NCI-H510A treated with DMSO at 0.1 percent for 48 hours (cell line): ENCODE data around the gene CLSTN2.

ENCODE experiments used
- DNase-seq: peaks from one replicate; lab custom pipeline; 2025; lab: John Stamatoyannopoulos, UW

CLSTN2 gene

DNA sequence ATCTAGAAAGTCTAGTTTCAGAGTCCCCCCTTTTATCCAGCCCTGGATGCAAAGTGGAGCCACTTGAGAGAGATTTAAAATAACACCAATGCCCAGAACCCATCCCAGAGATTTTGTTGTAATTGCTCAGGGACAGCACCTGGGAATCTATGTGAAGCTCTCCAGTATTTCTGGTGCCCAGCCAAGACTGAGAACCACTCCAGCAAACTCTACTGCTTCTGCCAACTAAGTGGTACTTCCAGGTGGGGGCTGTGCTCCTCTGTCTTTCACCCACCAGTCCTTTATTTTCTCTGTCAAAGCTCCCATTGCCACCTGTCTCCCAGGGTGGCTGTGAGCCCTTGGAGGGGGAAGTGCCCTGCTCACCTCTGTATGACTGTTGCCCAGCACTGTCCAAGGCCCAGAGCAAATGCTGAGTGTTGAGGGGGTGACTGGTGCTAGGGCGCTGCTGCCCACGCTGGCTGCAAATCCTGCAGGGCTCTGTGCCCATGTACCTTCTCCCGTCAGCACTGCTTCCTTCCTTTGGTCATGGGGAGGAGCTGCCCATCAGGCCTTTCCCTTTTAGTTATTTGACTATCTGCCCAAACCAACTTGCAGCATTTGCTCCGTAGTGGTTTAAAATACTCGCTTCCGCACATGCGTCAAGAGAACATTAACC lies 9.4 kb downstream of the CLSTN2 start:
- no peak for DNase-seq

DNA sequence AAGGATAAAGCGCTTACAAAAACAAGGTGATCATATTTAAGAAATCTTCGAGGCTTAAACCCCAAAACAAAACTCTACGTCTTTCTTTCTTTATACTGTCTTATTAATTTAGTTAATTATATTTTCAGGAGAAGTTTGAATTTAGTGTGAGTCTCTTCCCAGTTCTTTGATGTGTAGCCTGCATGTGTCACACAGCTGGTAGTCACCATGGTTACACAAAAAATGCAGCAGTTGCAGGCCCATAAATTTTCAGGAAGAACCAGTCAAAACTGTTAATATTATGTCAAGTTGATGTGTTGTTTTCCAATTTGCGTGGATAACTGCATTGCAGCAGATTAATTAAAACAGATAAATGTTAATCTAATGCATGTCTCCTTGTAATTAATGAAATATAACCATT lies 10.4 kb downstream of the CLSTN2 start:
- no peak for DNase-seq

DNA sequence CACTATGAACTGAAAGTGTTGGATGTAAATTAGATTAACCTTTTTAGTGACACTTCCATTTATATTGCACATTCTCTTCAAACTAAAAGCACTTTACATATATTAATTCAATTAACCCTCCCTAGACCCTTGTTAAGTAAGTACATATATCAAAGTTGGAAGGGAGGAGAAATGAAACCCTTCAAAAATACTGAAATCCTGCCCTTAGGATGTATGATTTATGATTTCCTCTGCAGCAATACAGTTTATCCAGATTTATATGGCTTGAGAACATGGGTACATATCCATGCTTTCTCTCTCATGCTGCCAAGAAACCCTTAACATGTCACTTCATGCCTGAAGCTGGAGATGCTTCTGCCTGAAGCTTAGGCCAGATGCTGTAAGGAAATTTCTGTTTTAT lies 11.0 kb downstream of the CLSTN2 start:
- no peak for DNase-seq

DNA sequence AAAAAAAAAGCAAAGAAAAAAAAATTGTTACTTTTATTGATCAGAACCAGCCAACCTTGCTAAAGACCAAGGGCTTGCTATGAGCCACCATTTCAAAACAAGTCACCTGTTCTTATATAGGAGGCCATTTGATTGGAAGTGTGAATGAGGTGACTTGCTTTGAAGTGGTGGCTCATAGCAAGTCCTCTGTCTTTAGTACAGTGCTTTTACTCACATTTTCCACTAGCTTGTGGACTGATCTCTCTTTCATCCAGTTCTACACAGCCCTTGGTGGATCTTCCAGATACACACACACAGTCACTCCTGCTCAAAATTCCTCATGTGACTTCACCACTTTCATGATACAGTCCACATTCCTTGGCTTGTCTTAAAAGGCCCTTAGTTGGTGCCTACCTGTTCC lies 13.5 kb downstream of the CLSTN2 start:
- DNase-seq, result no peak

DNA sequence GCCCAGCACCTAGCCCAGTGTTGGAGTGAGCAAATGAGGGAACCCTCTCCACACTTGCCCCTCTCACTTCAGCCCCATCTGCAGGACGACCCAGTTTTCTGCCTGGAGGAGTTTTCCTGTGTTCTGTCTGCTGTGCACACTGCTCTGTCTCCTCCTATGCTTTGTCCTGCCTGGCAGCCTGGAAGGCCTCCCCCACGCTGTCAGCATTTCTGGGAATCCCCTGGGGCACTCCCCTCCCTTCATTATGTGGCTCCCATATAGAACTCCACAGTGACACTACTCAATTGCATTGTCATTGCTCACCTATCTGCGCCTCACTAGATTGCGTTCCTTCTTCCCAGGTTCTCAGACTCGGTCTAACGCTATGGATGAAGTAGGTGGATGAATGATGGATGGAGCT lies 13.9 kb downstream of the CLSTN2 start:
- no peak for DNase-seq

DNA sequence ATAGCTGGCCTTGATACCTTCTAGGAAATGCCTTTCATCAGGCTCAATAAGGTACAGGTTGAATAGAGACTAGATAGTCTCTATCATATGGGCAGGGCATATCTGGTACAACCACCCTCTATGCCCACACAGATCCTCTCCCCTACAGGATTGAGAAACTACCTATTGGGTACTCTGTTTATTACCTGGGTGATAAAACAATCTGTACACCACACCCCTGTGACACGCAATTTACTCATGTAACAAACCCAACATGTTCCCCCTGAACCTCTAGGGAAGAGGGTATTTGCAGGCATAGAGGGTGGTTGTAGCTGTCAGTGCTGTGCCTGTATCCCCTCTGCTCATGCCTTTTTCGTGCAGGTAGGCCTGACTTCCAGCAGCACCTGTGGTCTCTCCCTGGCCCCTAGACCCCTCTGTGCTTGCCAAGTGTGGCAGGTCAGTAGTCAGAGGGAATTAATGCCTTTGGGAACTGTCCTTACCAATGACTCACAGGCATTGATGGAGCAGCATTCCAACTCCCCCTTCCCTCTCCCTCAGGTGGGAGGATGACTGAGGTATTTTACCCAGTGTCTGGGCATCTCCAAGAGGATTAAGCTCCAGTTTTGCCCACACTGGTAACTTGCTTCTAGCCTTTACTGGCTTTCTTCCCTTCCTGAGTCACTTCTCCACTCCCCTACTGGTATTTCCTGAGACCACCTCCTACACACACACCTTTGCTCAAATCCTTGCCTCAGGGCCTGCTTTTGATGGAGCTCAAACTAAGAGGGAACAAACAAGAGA lies 18.3 kb downstream of the CLSTN2 start:
- DNase-seq, result no peak

DNA sequence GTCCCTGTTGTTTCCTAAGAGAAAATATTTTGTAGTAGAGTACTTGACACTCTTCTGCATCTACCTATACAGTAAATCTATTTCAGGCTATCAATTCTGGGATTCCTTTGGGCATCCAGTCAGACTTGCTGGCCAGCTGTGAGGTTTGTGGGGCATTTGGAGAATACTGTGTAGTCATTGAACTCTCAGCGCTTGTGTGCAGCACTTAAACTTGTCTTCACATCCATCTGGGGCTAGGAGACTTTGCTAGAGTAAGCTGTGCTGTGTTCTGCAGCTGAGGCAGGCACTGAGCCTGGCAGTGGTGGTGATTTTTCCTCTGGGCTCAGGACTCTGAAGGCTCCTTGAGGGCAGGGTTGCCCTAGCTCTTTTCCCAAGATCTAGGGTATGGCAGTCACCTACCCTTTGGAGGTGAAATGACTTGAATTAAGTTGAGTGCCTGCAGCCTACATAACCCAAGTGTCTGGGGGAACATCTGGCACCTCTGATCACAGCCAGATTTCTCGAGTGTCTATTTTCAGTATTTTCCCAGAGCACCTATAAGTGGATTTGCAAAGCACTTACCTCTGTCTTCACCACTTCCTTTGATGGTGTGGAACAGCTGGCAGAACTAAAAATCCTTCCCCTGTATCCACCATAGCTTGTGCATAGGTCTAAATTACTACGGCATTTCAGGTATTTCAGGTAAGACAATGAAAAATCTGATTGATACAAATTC lies 19.3 kb downstream of the CLSTN2 start:
- peak; percentile 11 for DNase-seq

DNA sequence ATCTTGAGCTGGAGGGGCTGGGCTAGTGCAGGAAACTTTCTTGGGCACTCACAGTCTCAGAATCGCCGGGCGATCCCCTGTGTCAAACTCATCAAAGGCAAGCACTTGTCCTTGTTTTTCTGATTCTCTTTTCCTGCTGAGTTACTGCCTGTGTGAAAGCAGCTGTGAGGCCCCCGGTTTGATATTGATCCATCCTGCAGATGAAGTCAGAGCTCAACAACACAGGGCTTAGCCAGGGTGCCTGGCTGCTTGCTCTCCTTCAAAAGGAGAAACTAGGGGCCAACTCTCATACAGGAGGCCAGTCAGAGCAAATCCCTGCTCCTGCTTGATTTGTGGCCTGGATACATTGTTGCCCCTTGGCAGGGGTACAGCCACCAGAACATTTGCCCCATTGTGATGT lies 22.9 kb downstream of the CLSTN2 start:
- no peak for DNase-seq

DNA sequence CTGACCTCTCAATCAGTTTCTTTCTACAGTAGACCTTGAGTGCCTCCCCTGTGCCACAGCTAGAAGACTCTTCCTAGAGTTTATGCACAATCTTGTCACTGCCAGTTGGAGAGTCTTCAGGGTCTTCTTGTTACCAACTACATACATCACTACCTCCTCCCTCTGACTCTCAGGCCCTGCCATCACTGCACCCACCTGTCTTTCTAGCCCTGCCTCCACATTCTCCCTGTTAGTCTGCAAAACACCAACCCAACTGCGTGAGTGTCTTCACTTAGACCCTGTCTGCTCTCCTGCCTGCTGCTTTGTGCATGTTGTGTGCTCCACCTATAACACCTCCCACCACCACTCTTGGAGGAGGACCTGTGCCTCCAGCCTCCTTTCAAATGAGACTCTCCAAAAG lies 34.4 kb downstream of the CLSTN2 start:
- DNase-seq, result no peak

DNA sequence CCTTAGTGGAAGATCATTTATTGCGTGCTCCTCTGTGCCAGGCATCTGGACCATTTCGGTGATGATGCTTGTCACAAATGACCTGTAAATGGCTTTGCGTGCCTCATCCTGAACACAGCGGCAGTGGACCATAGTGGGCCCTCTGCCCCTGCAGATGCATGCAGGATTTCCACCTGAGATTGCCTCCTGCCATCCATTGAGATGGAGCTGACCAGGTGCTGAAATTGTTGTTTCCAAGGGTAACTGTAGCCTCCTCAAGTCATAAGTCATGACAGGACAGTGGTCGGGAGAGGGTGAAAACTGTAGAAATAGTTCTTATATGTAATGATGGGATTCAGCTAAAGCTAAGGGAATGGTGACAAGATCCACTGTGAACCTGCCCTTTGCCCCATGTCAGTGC lies 35.5 kb downstream of the CLSTN2 start:
- DNase-seq, result no peak

DNA sequence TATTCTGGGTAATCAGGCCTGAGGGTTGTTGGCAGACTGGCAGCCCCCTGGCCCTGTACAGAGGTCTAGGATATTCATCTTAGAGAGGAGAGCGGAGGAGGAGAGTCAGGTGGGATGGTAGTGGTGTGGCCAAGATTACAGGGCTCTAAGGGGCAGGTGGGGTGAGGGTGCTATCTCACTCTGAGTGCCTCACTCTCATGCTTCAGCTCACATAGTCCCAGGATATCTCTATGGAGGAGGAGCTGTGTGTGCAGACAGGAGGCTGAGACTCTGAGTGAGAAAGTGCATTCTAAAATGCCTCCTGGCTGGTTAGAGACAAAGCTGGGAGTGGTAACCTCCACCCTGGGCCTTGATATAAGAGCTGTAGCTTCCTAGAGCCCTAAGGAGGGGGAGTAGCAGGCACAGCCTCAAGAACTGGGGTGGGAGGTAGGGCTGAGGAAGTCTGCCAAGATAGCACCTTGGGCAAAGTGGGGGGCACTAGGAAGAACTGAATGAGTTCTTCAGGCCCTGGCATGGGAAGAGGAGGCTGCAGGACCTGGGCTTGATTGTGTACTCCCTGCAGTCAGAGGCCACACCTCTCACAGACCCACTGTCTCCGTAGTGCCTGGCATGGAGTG lies 39.9 kb downstream of the CLSTN2 start:
- DNase-seq, result no peak

DNA sequence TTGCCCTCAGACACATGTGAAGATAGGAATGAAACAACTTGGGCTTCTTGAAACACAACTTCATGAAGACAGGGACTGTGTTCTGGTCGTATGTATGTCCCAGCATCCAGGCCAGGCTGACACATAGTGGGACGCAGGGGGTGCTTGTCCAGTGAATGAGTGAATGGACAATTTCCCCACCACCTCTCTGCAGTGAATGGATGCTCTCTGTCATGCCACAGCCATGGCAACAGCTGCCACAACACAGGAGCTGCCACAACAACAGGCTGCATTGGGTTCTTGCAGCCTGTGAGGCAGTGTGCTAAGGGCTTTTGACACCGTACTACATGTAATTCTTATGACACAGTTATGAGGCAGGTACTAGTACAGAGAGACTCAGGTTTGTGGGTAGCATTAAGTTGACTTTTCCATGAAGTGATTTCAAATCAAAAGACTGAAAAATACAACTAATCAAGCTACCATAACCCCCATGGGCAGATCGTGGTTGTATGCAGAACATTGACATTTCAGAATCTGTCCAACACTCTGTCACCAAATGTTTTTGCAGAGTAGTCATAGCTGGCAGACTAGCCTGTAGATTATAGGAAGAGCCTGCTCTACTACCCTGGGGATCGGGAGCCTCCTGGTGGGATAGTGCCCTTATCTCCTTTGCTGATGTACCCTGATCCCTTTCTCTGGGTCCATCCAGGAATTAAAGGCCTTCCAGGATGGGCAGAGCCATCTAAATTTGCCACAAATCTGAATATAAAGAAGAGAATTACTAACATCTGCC lies 40.8 kb downstream of the CLSTN2 start:
- DNase-seq, result no peak

DNA sequence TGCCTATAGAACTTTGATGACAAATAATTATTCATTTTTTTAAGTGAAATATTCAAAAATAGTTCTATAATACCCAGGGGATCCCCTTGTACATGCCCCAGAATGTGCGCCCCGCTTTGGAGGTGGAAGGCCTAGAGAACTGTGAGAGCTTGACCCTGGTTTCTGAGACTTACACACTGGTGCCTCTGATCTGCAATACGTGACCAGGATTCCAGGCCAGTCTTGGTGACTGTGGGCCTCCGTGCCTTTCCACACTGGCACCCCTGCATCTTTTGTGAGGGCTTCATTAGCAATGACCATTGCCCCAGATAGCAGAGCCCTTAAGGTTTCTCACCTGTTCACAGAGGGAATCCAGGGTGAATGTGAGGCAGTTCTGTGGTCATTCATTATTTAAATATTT lies 44.0 kb downstream of the CLSTN2 start:
- no peak for DNase-seq

DNA sequence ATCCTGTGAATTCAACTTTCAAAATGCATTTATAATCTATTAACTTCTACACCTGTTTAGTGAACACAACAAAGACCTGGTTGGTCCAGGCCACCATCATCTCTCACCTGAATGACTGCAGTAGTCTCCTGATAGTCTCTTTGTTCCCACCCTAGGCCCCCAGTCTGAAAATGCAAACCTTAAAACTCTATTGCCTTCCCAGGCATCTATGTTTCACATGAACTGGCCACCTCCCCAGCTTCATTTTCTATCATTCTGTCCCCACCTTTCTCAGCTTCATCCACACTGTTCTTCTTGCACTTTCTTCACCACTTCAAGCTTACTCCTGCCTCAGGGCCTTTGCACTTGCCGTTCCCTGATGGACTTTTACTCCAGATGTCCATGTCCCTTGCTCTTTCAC lies 45.0 kb downstream of the CLSTN2 start:
- no peak for DNase-seq

DNA sequence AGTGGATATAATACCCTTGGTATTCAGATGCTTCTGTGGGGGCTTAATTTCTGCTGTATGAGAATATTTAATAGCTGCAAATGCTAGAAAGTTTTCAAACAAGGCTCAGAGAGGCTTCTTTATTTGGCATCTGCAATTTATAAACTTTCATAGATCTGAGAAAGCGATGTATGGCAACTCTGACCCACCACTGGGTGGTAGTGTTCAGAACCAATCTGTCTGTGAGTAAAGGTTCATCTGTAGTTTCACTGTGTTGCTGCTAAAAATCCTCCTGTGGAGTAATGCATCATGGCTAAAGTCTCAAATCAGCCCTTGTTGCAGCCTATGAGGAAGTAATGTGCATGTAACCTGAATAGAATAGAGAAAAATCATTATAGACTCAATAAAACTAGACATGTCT lies 47.4 kb downstream of the CLSTN2 start:
- no peak for DNase-seq

DNA sequence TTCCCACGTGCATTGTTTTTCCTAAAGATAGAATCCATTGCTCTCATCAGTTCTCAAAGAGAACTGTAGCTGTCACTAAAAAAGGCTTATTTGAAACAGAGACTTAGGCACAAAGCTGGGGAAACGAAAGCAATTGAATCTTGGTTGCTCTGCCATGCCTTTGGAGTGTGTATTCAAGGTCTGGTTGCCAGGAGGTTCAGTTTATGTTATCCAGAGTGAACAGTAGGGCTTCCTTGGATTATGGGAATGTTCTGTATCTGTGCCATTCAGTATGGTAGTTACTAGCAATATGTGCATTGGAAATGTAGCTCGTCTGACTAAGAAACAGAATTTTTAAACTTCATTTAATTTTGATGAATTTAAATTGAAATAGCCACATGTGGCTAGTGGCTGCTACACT lies 50.6 kb downstream of the CLSTN2 start:
- no peak for DNase-seq

DNA sequence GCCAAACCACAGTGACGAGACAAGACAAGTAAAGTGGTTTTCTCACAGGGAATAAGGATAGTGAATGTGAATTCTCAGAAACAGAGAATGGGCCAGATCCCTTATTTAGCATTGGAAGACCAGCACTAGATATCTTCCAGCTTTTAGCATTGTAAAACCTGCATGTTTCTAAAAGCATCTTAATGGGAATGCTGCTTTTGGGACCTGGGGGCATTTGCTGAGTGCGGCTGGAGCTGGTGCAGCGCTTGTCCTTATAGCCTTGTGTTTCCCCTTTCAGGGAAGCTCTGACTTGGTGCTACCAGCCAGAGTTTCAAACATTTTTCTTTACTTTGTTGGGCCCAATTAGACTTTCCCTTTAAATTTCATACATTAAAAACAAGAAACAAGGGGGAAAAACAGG lies 52.9 kb downstream of the CLSTN2 start:
- no peak for DNase-seq

DNA sequence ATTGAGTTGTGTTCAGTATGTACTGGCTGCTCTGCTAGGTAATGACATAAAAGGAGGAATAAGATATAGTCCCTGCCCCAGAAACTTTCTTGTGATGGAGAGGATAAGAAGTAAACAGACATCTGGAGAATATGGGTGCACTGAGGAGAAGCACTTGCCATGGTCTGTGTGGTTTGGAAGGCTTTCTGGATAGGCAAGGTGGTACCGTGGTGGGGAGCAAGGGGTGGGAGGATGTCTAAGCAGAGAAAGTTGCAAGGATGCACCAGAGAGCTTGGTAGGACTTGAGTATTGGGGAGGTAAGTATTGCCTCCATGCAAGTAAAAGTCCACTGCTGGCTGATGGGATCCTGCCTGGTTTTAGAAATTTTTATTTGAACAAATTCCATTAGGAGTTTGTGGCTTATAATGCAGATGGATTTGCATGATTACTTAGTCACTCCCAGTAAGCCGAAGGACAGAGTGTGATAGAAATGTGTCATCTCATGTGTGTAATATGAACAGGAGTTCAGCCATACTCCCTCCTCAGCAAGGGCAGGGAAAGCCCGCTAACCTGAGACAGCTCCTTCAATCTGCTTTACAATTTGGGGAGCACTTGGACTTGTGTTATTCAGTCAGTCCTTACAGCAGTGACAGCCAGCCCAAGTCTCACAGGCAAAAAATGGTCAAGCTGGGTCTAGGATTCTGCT lies 53.6 kb downstream of the CLSTN2 start:
- DNase-seq, result no peak

DNA sequence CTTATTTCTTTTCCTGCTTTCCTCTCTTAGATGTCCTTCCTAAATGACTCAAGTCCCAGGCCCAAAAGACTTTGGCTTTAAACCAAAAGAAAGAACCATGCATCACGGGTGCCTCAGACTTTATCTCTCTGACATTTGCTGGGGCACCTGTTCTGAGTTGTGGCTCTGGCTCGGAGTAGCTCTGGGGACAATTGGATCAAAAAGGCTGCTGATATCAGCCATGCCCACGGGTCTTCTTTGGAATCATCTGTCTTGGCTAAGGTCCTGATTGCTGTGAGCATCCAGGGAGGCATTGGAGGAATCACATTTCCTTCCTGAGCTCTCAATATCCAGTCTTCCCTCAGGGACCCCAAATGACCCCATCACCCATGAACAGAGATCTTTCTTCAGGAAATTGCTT lies 59.9 kb downstream of the CLSTN2 start:
- no peak for DNase-seq

DNA sequence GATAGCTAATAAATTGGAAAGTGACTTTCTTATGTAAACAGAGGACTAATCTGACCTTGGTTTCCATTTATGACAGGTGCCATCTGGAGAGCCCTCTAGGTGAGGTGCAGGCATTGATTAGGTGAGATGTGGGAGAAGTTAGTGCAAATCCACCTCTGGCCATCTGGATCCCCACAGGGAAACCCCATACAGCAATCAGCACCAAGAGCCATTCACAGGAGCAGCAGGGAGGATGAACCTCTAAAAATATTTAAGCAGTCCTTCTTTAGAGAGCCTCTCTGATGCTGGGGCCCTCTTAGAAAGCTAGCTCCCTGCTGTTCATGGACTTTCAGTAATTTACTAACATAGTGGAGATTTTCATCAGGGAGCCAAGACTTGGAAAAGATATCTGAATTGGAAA lies 69.3 kb downstream of the CLSTN2 start:
- DNase-seq, result no peak

DNA sequence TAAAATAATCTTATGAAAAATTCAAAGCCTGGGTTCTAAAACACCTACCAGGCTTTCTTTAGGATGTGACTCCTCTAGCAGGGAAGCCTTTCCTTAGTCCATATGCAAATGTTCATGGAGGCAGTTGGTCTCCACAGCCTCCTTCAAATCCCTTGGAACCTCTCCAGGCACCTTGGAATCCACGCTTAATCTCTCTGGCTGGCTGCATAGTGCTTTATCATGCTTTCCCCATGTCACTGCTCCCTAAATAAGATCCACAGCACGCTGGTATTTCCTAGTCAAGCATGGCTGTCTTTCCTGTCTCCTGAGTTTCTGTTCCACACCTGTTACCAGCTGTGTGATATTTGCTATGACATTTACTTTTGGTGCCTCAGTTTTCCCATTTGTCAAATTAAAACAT lies 71.3 kb downstream of the CLSTN2 start:
- no peak for DNase-seq

DNA sequence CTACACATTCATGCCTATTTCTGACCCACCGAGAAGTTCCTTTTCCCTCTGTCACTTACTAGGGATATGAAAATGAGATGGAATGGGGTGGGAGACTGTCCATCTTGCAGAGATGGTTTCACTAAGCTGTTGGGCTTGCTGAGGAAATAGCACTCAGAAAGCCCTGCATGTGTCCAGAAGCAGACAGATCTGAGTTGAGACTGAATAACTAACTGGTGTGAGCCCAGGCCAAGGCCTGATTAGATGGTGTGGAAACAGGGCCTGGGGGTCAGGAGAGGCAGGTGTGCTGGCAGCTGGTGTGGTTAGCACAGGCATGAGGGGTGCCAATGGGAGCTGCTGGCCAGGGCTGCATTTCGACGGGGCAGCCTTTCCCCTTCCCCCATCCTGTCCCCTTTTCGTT lies 72.1 kb downstream of the CLSTN2 start:
- DNase-seq, result no peak
